B cell (primary cell): Measurements from ENCODE around the gene EMID1. TPM values are rescaled to one million over a fixed set of nuclear protein-coding genes. Genes with fewer than 3 reads are reported as not detected.
A peak's percentile ranks its signal among the peaks of the same experiment; 100 is the strongest.

Source experiments
- ATAC-seq: fragments of 200-7000 bp; cut with Tn5 transposase; one replicate; pipeline ENCODE4 v1.10.0; 2021; ENCODE audit warnings: low read depth, mild to moderate bottlenecking, moderate number of reproducible peaks, moderate library complexity
- CTCF ChIA-PET: fragments of 350-600 bp; sonication (Branson Sonifier 250); formaldehyde crosslinking; loops from one replicate; lab custom pipeline; 2021; ENCODE audit warnings: antibody characterized with exemption, inconsistent platforms; lab: Charles Lee
- POLR2A ChIA-PET: fragments of 350-600 bp; sonication (Branson Sonifier 250); formaldehyde crosslinking; loops from one replicate; lab custom pipeline; 2021; ENCODE audit warnings: antibody characterized with exemption; lab: Charles Lee
- DNase-seq: peaks from one replicate; pipeline ENCODE4 v3.0.0; 2013
- H2AFZ ChIP-seq: 2 replicates; pipeline ENCODE4 v1.6.1; 2012; ENCODE audit warnings: mild to moderate bottlenecking, low read depth, low read length; ENCODE audit not compliant: insufficient read depth, poor library complexity, severe bottlenecking
- H3K27ac ChIP-seq, 2 donors: 1 replicate in 1 of 2; 2 replicates in 1 of 2; pipeline ENCODE4 v1.5.1; 2012 to 2013; ENCODE audit warnings: low read length in 2 of 2, mild to moderate bottlenecking in 2 of 2, moderate library complexity in 1 of 2
- H3K27me3 ChIP-seq, 4 experiments: fragments of 200-600 bp in 1 of 4; sonication (generic) in 1 of 4; replicated peaks in 1 of 4; 1 replicate in 2 of 4; 2 replicates in 2 of 4; pipeline versions ENCODE4 v1.6.1 to v1.7.0; 2013 to 2016; ENCODE audit warnings: low read length in 3 of 4, mild to moderate bottlenecking in 2 of 4, mixed read lengths in 1 of 4, moderate library complexity in 1 of 4; ENCODE audit not compliant: insufficient read depth in 4 of 4, control insufficient read depth in 3 of 4; ENCODE audit errors: control extremely low read depth in 1 of 4
- H3K36me3 ChIP-seq, 2 experiments: replicated peaks in 1 of 2; 1 replicate in 1 of 2; 2 replicates in 1 of 2; pipeline versions ENCODE4 v1.6.1 to v1.7.1; 2013; ENCODE audit warnings: low read length in 1 of 2; ENCODE audit not compliant: insufficient read depth in 2 of 2, control insufficient read depth in 1 of 2; ENCODE audit errors: control extremely low read depth in 1 of 2, extremely low read depth in 1 of 2
- H3K4me1 ChIP-seq, 2 donors: fragments of 200-600 bp in 1 of 2; sonication (generic) in 1 of 2; 1 replicate in 1 of 2; 2 replicates in 1 of 2; pipeline versions ENCODE4 v1.5.1 to v1.6.1; 2013 to 2017; ENCODE audit warnings: low read length in 2 of 2; ENCODE audit not compliant: control insufficient read depth in 2 of 2, insufficient read depth in 2 of 2
- H3K4me2 ChIP-seq: replicated peaks from 2 replicates; pipeline ENCODE3; 2012; ENCODE audit warnings: mild to moderate bottlenecking, low read depth, low read length; ENCODE audit not compliant: poor library complexity, severe bottlenecking
- H3K4me3 ChIP-seq, 5 experiments: fragments of 200-600 bp in 1 of 5; sonication (generic) in 1 of 5; 1 replicate in 3 of 5; 2 replicates in 2 of 5; pipeline versions ENCODE4 v1.5.1 to v1.7.0; 2011 to 2016; ENCODE audit warnings: low read length in 4 of 5, mild to moderate bottlenecking in 4 of 5, low read depth in 2 of 5, control low read depth in 1 of 5, moderate library complexity in 1 of 5; ENCODE audit not compliant: insufficient read depth in 1 of 5; ENCODE audit errors: control extremely low read depth in 1 of 5, extremely low read depth in 1 of 5
- H3K79me2 ChIP-seq: fragments of 200-600 bp; sonication (generic); one replicate; pipeline ENCODE4 v1.6.0; 2016; ENCODE audit warnings: low read length; ENCODE audit not compliant: control insufficient read depth, insufficient read depth
- H3K9ac ChIP-seq: fragments of 200-600 bp; sonication (generic); 2 replicates; pipeline ENCODE4 v1.6.1; 2017; ENCODE audit warnings: mild to moderate bottlenecking, low read length, moderate library complexity
- H3K9me3 ChIP-seq, 3 donors: one replicate each; pipeline versions ENCODE4 v1.6.1 to v1.7.1; 2013; ENCODE audit warnings: low read length in 2 of 3; ENCODE audit not compliant: control insufficient read depth in 2 of 3, insufficient read depth in 1 of 3; ENCODE audit errors: control extremely low read depth in 1 of 3
- H4K20me1 ChIP-seq: 2 replicates; pipeline ENCODE4 v1.6.0; 2012; ENCODE audit warnings: mild to moderate bottlenecking, low read length; ENCODE audit not compliant: insufficient read depth, control insufficient read depth, poor library complexity, severe bottlenecking
- H3K27ac Mint-ChIP-seq: one replicate; pipeline ENCODE4 v1.8.0; 2021; ENCODE audit warnings: mixed read lengths
- H3K27me3 Mint-ChIP-seq: one replicate; pipeline ENCODE4 v1.8.0; 2021; ENCODE audit warnings: mixed read lengths
- H3K4me1 Mint-ChIP-seq: one replicate; pipeline ENCODE4 v1.8.0; 2021; ENCODE audit warnings: mixed read lengths
- H3K4me3 Mint-ChIP-seq: one replicate; pipeline ENCODE4 v1.8.0; 2021; ENCODE audit warnings: mixed read lengths
- H3K9me3 Mint-ChIP-seq: one replicate; pipeline ENCODE4 v1.8.0; 2022; ENCODE audit warnings: mixed read lengths; ENCODE audit not compliant: insufficient read depth
- EZH2 ChIP-seq: IDR thresholded peaks from 2 replicates; pipeline ENCODE4 v1.6.1; 2012; ENCODE audit warnings: borderline replicate concordance, low read depth, mild to moderate bottlenecking, moderate library complexity, low read length; ENCODE audit not compliant: insufficient read depth, poor library complexity, severe bottlenecking
- WGBS: methylation state at CpG from one replicate; pipeline ENCODE4 v1.1.5; 2013; ENCODE audit warnings: missing lambda C conversion rate; ENCODE audit not compliant: insufficient coverage; 5-methylcytosine and 5-hydroxymethylcytosine counted together
- intact Hi-C: fragments of 100-400 bp; cut with micrococcal nuclease; formaldehyde crosslinking; loops from one replicate; pipeline ENCODE4 v1.10.0; 2022
- polyA plus RNA-seq: library from polyadenylated mRNA; depleted of rRNA; stranded (reverse); fragments of >200 nt; gene quantifications from 2 replicates; pipeline ENCODE4 v1.2.3, GENCODE V29; 2012
- total RNA-seq, 2 donors: library from RNA; stranded (reverse); fragments of 120-200 nt in 1 of 2; gene quantifications; 1 replicate in 1 of 2; 2 replicates in 1 of 2; pipeline versions ENCODE4 v1.2.3 to v1.2.4, GENCODE V29; 2013 to 2022
- TF ChIP-seq, protein P1 (sequence below): fragments of 200-600 bp; IDR thresholded peaks from one replicate; pipeline ENCODE4 v1.8.0; 2022; ENCODE audit warnings: antibody characterized with exemption, mild to moderate bottlenecking

EMID1 gene
- total and polyA plus RNA-seq, 2 donors (not counting 1 experiment from before 2014, with no cell fraction given) = not detected

DNA sequence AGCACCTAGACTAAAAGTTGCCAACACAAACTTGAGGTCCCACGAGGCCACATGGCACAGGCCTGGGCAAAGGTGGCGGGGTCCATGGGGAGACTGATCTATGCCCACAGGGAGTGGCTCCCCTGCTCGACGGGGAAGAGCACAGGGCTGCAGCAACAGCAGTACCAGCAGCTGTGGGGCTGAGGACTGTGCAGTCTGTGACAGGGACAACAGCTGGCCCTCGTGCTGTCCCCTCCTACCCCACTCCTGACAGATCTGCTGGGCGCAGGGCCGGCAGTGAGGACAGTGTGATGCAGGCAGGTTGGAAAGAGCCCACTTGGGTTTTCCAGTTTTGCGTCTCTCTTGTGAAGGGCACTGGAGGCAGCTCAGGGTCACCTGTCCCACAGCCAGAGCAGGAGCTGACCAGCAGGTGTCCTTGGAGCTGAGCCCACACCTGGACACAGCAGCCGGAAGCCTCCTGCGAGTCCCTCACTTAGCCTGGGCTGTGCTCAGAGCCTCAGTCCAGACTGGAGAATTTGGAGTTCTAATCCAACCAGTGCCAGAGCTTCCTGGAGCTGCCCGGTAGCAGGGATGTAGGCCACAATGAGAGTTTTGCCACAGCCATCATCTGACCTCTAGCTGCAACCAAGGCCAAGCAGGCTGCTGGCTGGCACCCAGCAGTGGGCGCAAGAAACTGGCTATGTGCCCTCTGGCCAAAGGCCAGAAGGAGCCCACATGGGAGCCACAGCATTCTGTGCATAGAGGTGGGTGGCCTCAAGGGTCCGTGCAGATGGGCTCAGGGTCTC, 97.2 kb downstream of the EMID1 start:
- Histone ChIP-seq H3K9ac (no peak overlapping the region), H4K20me1 (peaks cover 14% of the 10 kb centered on the region), H3K27ac (no peak overlapping the region), H3K9me3 (peaks cover 0 to 11% (median 0%) of the 10 kb centered on the region in 3 donors), H3K4me1 (peaks cover 11 to 17% of the 10 kb centered on the region in 2 donors), H3K27me3 (peaks cover 0 to 27% (median 16%) of the 10 kb centered on the region in 4 experiments), H2AFZ (no peak overlapping the region), H3K4me3 (no peak overlapping the region), H3K36me3 (peaks cover 5 to 23% of the 10 kb centered on the region in 2 experiments), H3K4me2 (no peak overlapping the region), H3K79me2 (peaks cover 2% of the 10 kb centered on the region)
- peaks cover 21% of the 10 kb centered on the region for H3K27me3 Mint-ChIP-seq
- intact Hi-C loops = no loop called here
- no peak overlapping the region for H3K4me3 Mint-ChIP-seq
- POLR2A ChIA-PET = interaction anchor here (0.6 kb wide), 1 partner anchor 75 kb away, joined by 3 read pairs; no protein-coding TSS in a partner anchor
- TF ChIP-seq, protein P1, sequence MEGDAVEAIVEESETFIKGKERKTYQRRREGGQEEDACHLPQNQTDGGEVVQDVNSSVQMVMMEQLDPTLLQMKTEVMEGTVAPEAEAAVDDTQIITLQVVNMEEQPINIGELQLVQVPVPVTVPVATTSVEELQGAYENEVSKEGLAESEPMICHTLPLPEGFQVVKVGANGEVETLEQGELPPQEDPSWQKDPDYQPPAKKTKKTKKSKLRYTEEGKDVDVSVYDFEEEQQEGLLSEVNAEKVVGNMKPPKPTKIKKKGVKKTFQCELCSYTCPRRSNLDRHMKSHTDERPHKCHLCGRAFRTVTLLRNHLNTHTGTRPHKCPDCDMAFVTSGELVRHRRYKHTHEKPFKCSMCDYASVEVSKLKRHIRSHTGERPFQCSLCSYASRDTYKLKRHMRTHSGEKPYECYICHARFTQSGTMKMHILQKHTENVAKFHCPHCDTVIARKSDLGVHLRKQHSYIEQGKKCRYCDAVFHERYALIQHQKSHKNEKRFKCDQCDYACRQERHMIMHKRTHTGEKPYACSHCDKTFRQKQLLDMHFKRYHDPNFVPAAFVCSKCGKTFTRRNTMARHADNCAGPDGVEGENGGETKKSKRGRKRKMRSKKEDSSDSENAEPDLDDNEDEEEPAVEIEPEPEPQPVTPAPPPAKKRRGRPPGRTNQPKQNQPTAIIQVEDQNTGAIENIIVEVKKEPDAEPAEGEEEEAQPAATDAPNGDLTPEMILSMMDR = no peak
- no peak for TF ChIP-seq EZH2
- whole genome bisulfite sequencing = 66% methylated on average over 12 of the region's 13 CpGs
- H3K4me1 Mint-ChIP-seq = peaks cover 17% of the 10 kb centered on the region
- ATAC-seq = no peak
- CTCF ChIA-PET = no interaction called here
- no peaks in the 10 kb centered on the region for H3K9me3 Mint-ChIP-seq
- H3K27ac Mint-ChIP-seq = no peak overlapping the region
- no peak for DNase-seq

DNA sequence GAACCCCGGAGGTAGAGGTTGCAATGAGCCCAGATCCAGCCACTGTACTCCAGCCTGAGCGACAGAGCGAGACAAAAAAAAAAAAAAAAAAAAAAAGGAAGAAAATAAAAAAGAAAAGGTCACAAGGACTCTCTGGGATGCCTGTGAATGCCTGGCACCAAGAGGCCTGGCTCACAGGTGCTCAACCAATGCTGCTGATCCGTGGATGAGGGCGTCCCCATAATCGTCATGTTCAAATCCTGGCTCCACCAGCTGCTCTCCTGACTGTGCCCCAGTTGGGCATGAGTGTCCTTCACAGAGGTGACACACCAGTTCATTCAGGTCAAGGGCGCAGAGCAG, 100.1 kb downstream of the EMID1 start:
- H3K4me1 Mint-ChIP-seq = peaks cover 20% of the 10 kb centered on the region
- peak overlapping the region; percentile 99 for H3K4me2 ChIP-seq
- H3K9me3 Mint-ChIP-seq = no peaks in the 10 kb centered on the region
- peak overlapping the region; percentile 68 for H3K9ac ChIP-seq
- H3K4me3 Mint-ChIP-seq = peak overlapping the region; percentile 83
- no peak overlapping the region for H3K4me3 ChIP-seq
- H3K27ac ChIP-seq = no peak overlapping the region
- TF ChIP-seq, protein P1 = no peak
- TF ChIP-seq EZH2 = no peak
- peaks cover 0 to 40% (median 16%) of the 10 kb centered on the region in 4 experiments for H3K27me3 ChIP-seq
- intact Hi-C loops = no loop called here
- peak overlapping the region; percentile 74 for H2AFZ ChIP-seq
- no peaks in the 10 kb centered on the region for H4K20me1 ChIP-seq
- peaks cover 16 to 22% of the 10 kb centered on the region in 2 donors for H3K4me1 ChIP-seq
- H3K36me3 ChIP-seq = peaks cover 0 to 2% of the 10 kb centered on the region in 2 experiments
- H3K27ac Mint-ChIP-seq = no peak overlapping the region
- peaks cover 2% of the 10 kb centered on the region for H3K79me2 ChIP-seq
- 31% methylated on average over 4 of the region's 7 CpGs for WGBS
- POLR2A ChIA-PET = interaction anchor here (0.7 kb wide), 1 partner anchor 160 kb away, joined by 6 read pairs; no protein-coding TSS in a partner anchor
- no peak for ATAC-seq
- CTCF ChIA-PET = interaction anchor here (0.7 to 1.6 kb wide), 2 partner anchors 219 to 1174 kb away, joined by 3 to 5 read pairs; no protein-coding TSS in a partner anchor
- peaks cover 0 to 14% (median 0%) of the 10 kb centered on the region in 3 donors for H3K9me3 ChIP-seq
- H3K27me3 Mint-ChIP-seq = peaks cover 21% of the 10 kb centered on the region
- DNase-seq = no peak
